Middle frontal gyrus (tissue), 1 donor: ENCODE results near the gene VMP1.

Experiments
- DNase-seq: peaks from one replicate; pipeline ENCODE4 v3.0.0-alpha.2; 2015; ENCODE audit warnings: low spot score; ENCODE audit errors: extremely low spot score

Gene VMP1

GRCh38 chr17:59707971-59708430 lies 547 bp downstream of the VMP1 start:
- DNase-seq: no peak

- DNase-seq: no peak
Observed at GRCh38 chr17:59711936-59712335, 4.5 kb downstream of the VMP1 start.

GRCh38 chr17:59712862-59713261 lies 5.4 kb downstream of the VMP1 start:
- DNase-seq: no peak

- DNase-seq: no peak
Observed at GRCh38 chr17:59714255-59714654, 6.8 kb downstream of the VMP1 start.

- DNase-seq: no peak
Observed at GRCh38 chr17:59716427-59716826, 9.0 kb downstream of the VMP1 start.

GRCh38 chr17:59719526-59719925 lies 12.1 kb downstream of the VMP1 start:
- DNase-seq: no peak

GRCh38 chr17:59722623-59723022 lies 15.2 kb downstream of the VMP1 start:
- DNase-seq: no peak

GRCh38 chr17:59723041-59723440 lies 15.6 kb downstream of the VMP1 start:
- no peak for DNase-seq

GRCh38 chr17:59723607-59724006 lies 16.2 kb downstream of the VMP1 start:
- DNase-seq: no peak

- DNase-seq: no peak
Observed at GRCh38 chr17:59725691-59726090, 18.2 kb downstream of the VMP1 start.

GRCh38 chr17:59727817-59728533 lies 20.5 kb downstream of the VMP1 start:
- DNase-seq: no peak

GRCh38 chr17:59730268-59730834 lies 22.9 kb downstream of the VMP1 start:
- DNase-seq: no peak

GRCh38 chr17:59733697-59734096 lies 26.2 kb downstream of the VMP1 start:
- no peak for DNase-seq

- no peak for DNase-seq
Observed at GRCh38 chr17:59734226-59734625, 26.8 kb downstream of the VMP1 start.

GRCh38 chr17:59737324-59737723 lies 29.9 kb downstream of the VMP1 start:
- no peak for DNase-seq

GRCh38 chr17:59743842-59744241 lies 36.4 kb downstream of the VMP1 start:
- no peak for DNase-seq

GRCh38 chr17:59745040-59745439 lies 37.6 kb downstream of the VMP1 start:
- no peak for DNase-seq

GRCh38 chr17:59746849-59747445 lies 39.5 kb downstream of the VMP1 start:
- DNase-seq: no peak

GRCh38 chr17:59748591-59748990 lies 41.1 kb downstream of the VMP1 start:
- no peak for DNase-seq

- DNase-seq: no peak
Observed at GRCh38 chr17:59751955-59752413, 44.5 kb downstream of the VMP1 start.

- no peak for DNase-seq
Observed at GRCh38 chr17:59752446-59752845, 45.0 kb downstream of the VMP1 start.

- no peak for DNase-seq
Observed at GRCh38 chr17:59752922-59753321, 45.5 kb downstream of the VMP1 start.
